HepG2 (cell line): Measurements from ENCODE around the gene OR2V2. TPM values are rescaled to one million over a fixed set of nuclear protein-coding genes. Genes with fewer than 3 reads are reported as not detected.
A peak's percentile ranks its signal among the peaks of the same experiment; 100 is the strongest.

ENCODE experiments used
- BRCA1 ChIP-seq: sonication (generic); formaldehyde crosslinking; IDR thresholded peaks from 2 replicates; pipeline ENCODE4 v1.4.0; 2020; ENCODE audit warnings: missing genetic modification reagents
- CBFB ChIP-seq: sonication (generic); formaldehyde crosslinking; IDR thresholded peaks from 2 replicates; pipeline ENCODE4 v1.4.0; 2020; ENCODE audit warnings: missing genetic modification reagents
- HDAC1 ChIP-seq: sonication (generic); formaldehyde crosslinking; IDR thresholded peaks from 2 replicates; pipeline ENCODE4 v1.5.1; 2020; ENCODE audit warnings: mild to moderate bottlenecking, missing genetic modification reagents
- HMGA1 ChIP-seq: sonication (generic); formaldehyde crosslinking; conservative IDR thresholded peaks from 2 replicates; pipeline ENCODE4 v1.4.0; 2020; ENCODE audit warnings: missing genetic modification reagents
- HOXA3 ChIP-seq: sonication (generic); formaldehyde crosslinking; IDR thresholded peaks from 2 replicates; pipeline ENCODE4 v1.5.0; 2020; ENCODE audit warnings: missing genetic modification reagents
- IRF1 ChIP-seq: sonication (generic); formaldehyde crosslinking; IDR thresholded peaks from 2 replicates; pipeline ENCODE4 v1.4.0; 2020; ENCODE audit warnings: low read depth, mild to moderate bottlenecking, missing genetic modification reagents
- IRX3 ChIP-seq: sonication (generic); formaldehyde crosslinking; IDR thresholded peaks from 2 replicates; pipeline ENCODE4 v1.8.1; 2023; ENCODE audit warnings: mild to moderate bottlenecking, low read depth, missing genetic modification reagents, borderline replicate concordance
- MEF2D ChIP-seq: sonication (generic); formaldehyde crosslinking; IDR thresholded peaks from 2 replicates; pipeline ENCODE4 v1.5.1; 2020; ENCODE audit warnings: mild to moderate bottlenecking, missing genetic modification reagents
- REL ChIP-seq: sonication (generic); formaldehyde crosslinking; conservative IDR thresholded peaks from 2 replicates; pipeline ENCODE4 v1.8.0; 2022; ENCODE audit warnings: mild to moderate bottlenecking, missing genetic modification reagents, moderate library complexity
- RORA ChIP-seq: sonication (generic); formaldehyde crosslinking; IDR thresholded peaks from 2 replicates; pipeline ENCODE4 v1.5.0; 2020; ENCODE audit warnings: mild to moderate bottlenecking, missing genetic modification reagents, moderate library complexity
- SIX1 ChIP-seq: sonication (generic); formaldehyde crosslinking; IDR thresholded peaks from 2 replicates; pipeline ENCODE4 v1.4.0; 2020; ENCODE audit warnings: missing genetic modification reagents, borderline replicate concordance
- STAG1 ChIP-seq: sonication (generic); formaldehyde crosslinking; IDR thresholded peaks from 2 replicates; pipeline ENCODE4 v1.4.0; 2020; ENCODE audit warnings: missing genetic modification reagents
- THAP8 ChIP-seq: sonication (generic); formaldehyde crosslinking; IDR thresholded peaks from 2 replicates; pipeline ENCODE4 v1.5.1; 2020; ENCODE audit warnings: missing genetic modification reagents, mild to moderate bottlenecking, borderline replicate concordance
- TP53 ChIP-seq: sonication (generic); formaldehyde crosslinking; conservative IDR thresholded peaks from 2 replicates; pipeline ENCODE4 v1.4.0; 2020; ENCODE audit warnings: missing genetic modification reagents
- ZFAT ChIP-seq: sonication (generic); formaldehyde crosslinking; conservative IDR thresholded peaks from 2 replicates; pipeline ENCODE4 v1.8.1; 2023; ENCODE audit warnings: missing genetic modification reagents, inconsistent platforms
- ZKSCAN1 ChIP-seq: fragments of 150-350 bp; IDR thresholded peaks from 2 replicates; pipeline ENCODE4 v1.6.1; 2014; ENCODE audit warnings: low read length
- ZNF33A ChIP-seq: sonication (generic); formaldehyde crosslinking; IDR thresholded peaks from 2 replicates; pipeline ENCODE4 v1.5.1; 2020; ENCODE audit warnings: missing genetic modification reagents, mild to moderate bottlenecking, moderate library complexity, borderline replicate concordance
- ZNF33B ChIP-seq: sonication (generic); formaldehyde crosslinking; IDR thresholded peaks from 2 replicates; pipeline ENCODE4 v1.5.1; 2020; ENCODE audit warnings: mild to moderate bottlenecking, missing genetic modification reagents
- ZNF431 ChIP-seq: sonication (generic); formaldehyde crosslinking; IDR thresholded peaks from 2 replicates; pipeline ENCODE4 v1.9.0; 2022; ENCODE audit warnings: missing genetic modification reagents, low read depth, mild to moderate bottlenecking, borderline replicate concordance
- ZNF652 ChIP-seq: IDR thresholded peaks from 2 replicates; pipeline ENCODE4 v1.6.1; 2016; ENCODE audit warnings: low read depth, borderline replicate concordance
- ZNF709 ChIP-seq: sonication (generic); formaldehyde crosslinking; IDR thresholded peaks from 2 replicates; pipeline ENCODE4 v1.5.0; 2020; ENCODE audit warnings: mild to moderate bottlenecking, missing genetic modification reagents
- ZNF747 ChIP-seq: sonication (generic); formaldehyde crosslinking; IDR thresholded peaks from 2 replicates; pipeline ENCODE4 v1.8.1; 2023; ENCODE audit warnings: missing genetic modification reagents, mild to moderate bottlenecking, borderline replicate concordance
- polyA plus RNA-seq, 8 experiments: library from polyadenylated mRNA; depleted of rRNA in 3 of 8; stranded (reverse) in 7 of 8; unstranded in 1 of 8; fragments of >200 nt; fragmentation: Illumina TruSeq in 4 of 8; extraction: Trizol in 4 of 8; gene quantifications; 2 replicates each; pipeline versions ENCODE4 v1.2.1 to v1.2.3, GENCODE V29; 2011 to 2016; ENCODE audit warnings: low read depth in 4 of 8, missing spikeins in 1 of 8, mixed read lengths in 1 of 8; ENCODE audit not compliant: insufficient read depth in 1 of 8
- total RNA-seq, 5 experiments: library from RNA; depleted of rRNA; stranded (reverse); fragments of >200 nt; fragmentation: Illumina TruSeq; extraction: Trizol; gene quantifications; 2 replicates each; pipeline ENCODE4 v1.2.3, GENCODE V29; 2016; ENCODE audit warnings: low read depth in 1 of 5
- TF ChIP-seq, protein P1 (sequence below): IDR thresholded peaks from 2 replicates; pipeline ENCODE4 v1.6.1; 2016; ENCODE audit warnings: missing genetic modification reagents, missing compliant biosample characterization
- TF ChIP-seq, protein P2 (sequence below): sonication (generic); formaldehyde crosslinking; conservative IDR thresholded peaks from 2 replicates; pipeline ENCODE4 v1.4.0; 2020; ENCODE audit warnings: missing genetic modification reagents
- TF ChIP-seq, protein P3 (sequence below): sonication (generic); formaldehyde crosslinking; IDR thresholded peaks from 2 replicates; pipeline ENCODE4 v1.5.0; 2020; ENCODE audit warnings: mild to moderate bottlenecking, missing genetic modification reagents

Gene OR2V2
- total and polyA plus RNA-seq, 2 of the 13 experiments (the other 11 are each of a cell fraction or from before 2014, with no cell fraction given): not detected

GRCh38 chr5:181181650-181182565 lies 34.5 kb downstream of the OR2V2 start (continued):
- TF ChIP-seq ZNF431 (CRISPR knock-in tag): no peak
- TF ChIP-seq TP53: no peak
- TF ChIP-seq IRX3 (CRISPR knock-in tag): no peak
- no peak for TF ChIP-seq ZFAT (CRISPR knock-in tag)
- no peak for TF ChIP-seq THAP8 (CRISPR knock-in tag)
- no peak for TF ChIP-seq ZKSCAN1
- TF ChIP-seq HDAC1 (CRISPR knock-in tag): no peak
- TF ChIP-seq STAG1 (CRISPR knock-in tag): peak; percentile 92
- TF ChIP-seq, protein P1, sequence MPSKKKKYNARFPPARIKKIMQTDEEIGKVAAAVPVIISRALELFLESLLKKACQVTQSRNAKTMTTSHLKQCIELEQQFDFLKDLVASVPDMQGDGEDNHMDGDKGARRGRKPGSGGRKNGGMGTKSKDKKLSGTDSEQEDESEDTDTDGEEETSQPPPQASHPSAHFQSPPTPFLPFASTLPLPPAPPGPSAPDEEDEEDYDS: 0 out of 2 replicates have a peak, but pooled peaks have one; percentile 42
- TF ChIP-seq, protein P2, sequence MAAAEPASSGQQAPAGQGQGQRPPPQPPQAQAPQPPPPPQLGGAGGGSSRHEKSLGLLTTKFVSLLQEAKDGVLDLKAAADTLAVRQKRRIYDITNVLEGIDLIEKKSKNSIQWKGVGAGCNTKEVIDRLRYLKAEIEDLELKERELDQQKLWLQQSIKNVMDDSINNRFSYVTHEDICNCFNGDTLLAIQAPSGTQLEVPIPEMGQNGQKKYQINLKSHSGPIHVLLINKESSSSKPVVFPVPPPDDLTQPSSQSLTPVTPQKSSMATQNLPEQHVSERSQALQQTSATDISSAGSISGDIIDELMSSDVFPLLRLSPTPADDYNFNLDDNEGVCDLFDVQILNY (CRISPR knock-in tag): no peak
- no peak for TF ChIP-seq BRCA1 (CRISPR knock-in tag)
- no peak for TF ChIP-seq ZNF709 (CRISPR knock-in tag)
- 0 out of 2 replicates have a peak, but pooled peaks have one; percentile 35 for TF ChIP-seq ZNF747
- no peak for TF ChIP-seq RORA (CRISPR knock-in tag)
- TF ChIP-seq REL (CRISPR knock-in tag): no peak
- no peak for TF ChIP-seq CBFB (CRISPR knock-in tag)
- TF ChIP-seq IRF1: no peak
- no peak for TF ChIP-seq ZNF33A (CRISPR knock-in tag)
- peak; percentile 40; the same call in 1 of the 2 replicates for TF ChIP-seq HOXA3 (CRISPR knock-in tag)
- no peak for TF ChIP-seq SIX1 (CRISPR knock-in tag)
- TF ChIP-seq ZNF652 (CRISPR knock-in tag): no peak
- TF ChIP-seq MEF2D (CRISPR knock-in tag): no peak
- TF ChIP-seq ZNF33B (CRISPR knock-in tag): no peak
- TF ChIP-seq, protein P3, sequence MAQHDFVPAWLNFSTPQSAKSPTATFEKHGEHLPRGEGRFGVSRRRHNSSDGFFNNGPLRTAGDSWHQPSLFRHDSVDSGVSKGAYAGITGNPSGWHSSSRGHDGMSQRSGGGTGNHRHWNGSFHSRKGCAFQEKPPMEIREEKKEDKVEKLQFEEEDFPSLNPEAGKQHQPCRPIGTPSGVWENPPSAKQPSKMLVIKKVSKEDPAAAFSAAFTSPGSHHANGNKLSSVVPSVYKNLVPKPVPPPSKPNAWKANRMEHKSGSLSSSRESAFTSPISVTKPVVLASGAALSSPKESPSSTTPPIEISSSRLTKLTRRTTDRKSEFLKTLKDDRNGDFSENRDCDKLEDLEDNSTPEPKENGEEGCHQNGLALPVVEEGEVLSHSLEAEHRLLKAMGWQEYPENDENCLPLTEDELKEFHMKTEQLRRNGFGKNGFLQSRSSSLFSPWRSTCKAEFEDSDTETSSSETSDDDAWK: no peak
- no peak for TF ChIP-seq HMGA1 (CRISPR knock-in tag)
